Bronchial smooth muscle cell (primary cell): ENCODE results near the gene SMPDL3B. TPM values are rescaled to one million over a fixed set of nuclear protein-coding genes. Genes with fewer than 3 reads are reported as not detected.

Source experiments
- total RNA-seq: library from RNA; depleted of rRNA; stranded (reverse); fragments of >200 nt; gene quantifications from 2 replicates; pipeline ENCODE4 v1.2.1, GENCODE V29; 2014

The SMPDL3B gene
- total RNA-seq, result not detected in 2 replicates

GRCh38 chr1:27934818-27935549 is at the start of gene SMPDL3B:
Gene SMPDL3B (plus strand): TSS chr1:27935000. CDS start chr1:27935184, 184 bp downstream.

DNA sequence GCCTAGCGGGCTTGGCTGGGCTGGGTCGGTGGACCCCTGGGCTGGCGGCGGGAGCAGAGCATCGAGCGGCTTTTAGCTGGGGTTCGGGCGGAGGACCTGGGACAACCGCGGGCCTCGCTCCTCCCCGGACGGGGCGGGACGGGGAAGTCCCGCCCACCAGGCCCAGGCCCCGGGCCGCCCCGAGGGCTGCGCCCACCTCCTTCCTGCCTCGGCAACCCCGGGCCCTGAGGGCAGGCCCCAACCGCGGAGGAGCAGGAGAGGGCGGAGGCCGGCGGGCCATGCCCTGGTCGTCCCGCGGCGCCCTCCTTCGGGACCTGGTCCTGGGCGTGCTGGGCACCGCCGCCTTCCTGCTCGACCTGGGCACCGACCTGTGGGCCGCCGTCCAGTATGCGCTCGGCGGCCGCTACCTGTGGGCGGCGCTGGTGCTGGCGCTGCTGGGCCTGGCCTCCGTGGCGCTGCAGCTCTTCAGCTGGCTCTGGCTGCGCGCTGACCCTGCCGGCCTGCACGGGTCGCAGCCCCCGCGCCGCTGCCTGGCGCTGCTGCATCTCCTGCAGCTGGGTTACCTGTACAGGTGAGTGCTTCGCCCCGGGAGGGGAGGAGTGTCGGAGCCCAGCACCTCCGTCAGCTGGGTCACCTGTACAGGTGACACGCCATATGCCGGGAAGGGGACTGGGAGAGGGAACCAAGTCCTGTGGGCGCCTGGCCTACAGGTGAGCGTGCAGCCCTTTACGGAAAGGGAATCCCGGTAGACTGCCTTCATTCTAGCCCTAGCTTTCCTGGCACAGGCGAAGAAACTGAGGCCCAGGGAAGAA is 25.2 kb downstream of the SMPDL3B start, which contains the start of gene XKR8:
XKR8 (plus strand) TSS at position 182 of the 812 bp plus-strand sequence; CDS start at position 279, 97 bp downstream.

Other genes with a start within 250 kb of the SMPDL3B start
- 9.6 and 17.3 TPM in 2 replicates for gene FAM76A, start 209.0 kb upstream of the SMPDL3B start, total RNA-seq
- 55.1 and 55.5 TPM in 2 replicates for gene STX12, start 161.8 kb upstream of the SMPDL3B start, total RNA-seq
- gene PPP1R8, start 104.2 kb upstream of the SMPDL3B start, total RNA-seq, result 34.4 and 44.0 TPM in 2 replicates
- gene THEMIS2, start 62.5 kb upstream of the SMPDL3B start, total RNA-seq, result 5.1 and 8.4 TPM in 2 replicates
- gene RPA2, start 20.4 kb upstream of the SMPDL3B start, total RNA-seq, result 16.5 and 20.6 TPM in 2 replicates
- 3.4 and 3.6 TPM in 2 replicates for gene XKR8, start 25.0 kb downstream of the SMPDL3B start, total RNA-seq
- 7.3 and 9.1 TPM in 2 replicates for gene EYA3, start 153.6 kb downstream of the SMPDL3B start, total RNA-seq
- under 0.01 TPM in 2 replicates for gene PTAFR, start 241.7 kb downstream of the SMPDL3B start, total RNA-seq